Muscle of leg (tissue), 11 donors: Measurements from ENCODE around the gene RBM8A. TPM values are rescaled to one million over a fixed set of nuclear protein-coding genes. Genes with fewer than 3 reads are reported as not detected.
A peak's percentile ranks its signal among the peaks of the same experiment; 100 is the strongest.

Source experiments
- DNase-seq: peaks from one replicate; pipeline ENCODE4 v3.0.0; 2013
- H3K27ac ChIP-seq: one replicate; pipeline ENCODE4 v1.5.1; 2013; ENCODE audit warnings: mild to moderate bottlenecking, low read length, control low read depth
- H3K27me3 ChIP-seq: one replicate; pipeline ENCODE4 v1.6.1; 2013; ENCODE audit warnings: low read length; ENCODE audit not compliant: control insufficient read depth, insufficient read depth
- H3K36me3 ChIP-seq: one replicate; pipeline ENCODE4 v1.6.1; 2013; ENCODE audit warnings: low read length; ENCODE audit not compliant: control insufficient read depth, insufficient read depth
- H3K4me1 ChIP-seq: one replicate; pipeline ENCODE4 v1.6.1; 2013; ENCODE audit warnings: low read length; ENCODE audit not compliant: control insufficient read depth, insufficient read depth
- H3K4me3 ChIP-seq: one replicate; pipeline ENCODE4 v1.5.1; 2013; ENCODE audit warnings: low read length, control low read depth
- H3K9me3 ChIP-seq: replicated peaks from 2 replicates; pipeline ENCODE4 v1.6.1; 2013; ENCODE audit warnings: low read depth, low read length; ENCODE audit not compliant: control insufficient read depth
- WGBS: methylation state at CpG from one replicate; pipeline ENCODE4 v1.1.5; 2013; ENCODE audit warnings: missing lambda C conversion rate; ENCODE audit not compliant: insufficient coverage; 5-methylcytosine and 5-hydroxymethylcytosine counted together
- polyA plus RNA-seq, 8 donors: library from polyadenylated mRNA; unstranded; fragments of 120-200 nt; gene quantifications; one replicate each; pipeline versions ENCODE4 v1.2.1 to v1.2.3, GENCODE V29; 2013; ENCODE audit warnings: inconsistent platforms in 1 of 8, low replicate concordance in 1 of 8; ENCODE audit not compliant: insufficient read length in 8 of 8, insufficient read depth in 1 of 8
- total RNA-seq: library from RNA; stranded (reverse); fragments of 120-200 nt; gene quantifications from one replicate; pipeline ENCODE4 v1.2.4, GENCODE V29; 2013

The RBM8A gene
- total and polyA plus RNA-seq, 9 donors = 114 to 136 (median 132) TPM

DNA sequence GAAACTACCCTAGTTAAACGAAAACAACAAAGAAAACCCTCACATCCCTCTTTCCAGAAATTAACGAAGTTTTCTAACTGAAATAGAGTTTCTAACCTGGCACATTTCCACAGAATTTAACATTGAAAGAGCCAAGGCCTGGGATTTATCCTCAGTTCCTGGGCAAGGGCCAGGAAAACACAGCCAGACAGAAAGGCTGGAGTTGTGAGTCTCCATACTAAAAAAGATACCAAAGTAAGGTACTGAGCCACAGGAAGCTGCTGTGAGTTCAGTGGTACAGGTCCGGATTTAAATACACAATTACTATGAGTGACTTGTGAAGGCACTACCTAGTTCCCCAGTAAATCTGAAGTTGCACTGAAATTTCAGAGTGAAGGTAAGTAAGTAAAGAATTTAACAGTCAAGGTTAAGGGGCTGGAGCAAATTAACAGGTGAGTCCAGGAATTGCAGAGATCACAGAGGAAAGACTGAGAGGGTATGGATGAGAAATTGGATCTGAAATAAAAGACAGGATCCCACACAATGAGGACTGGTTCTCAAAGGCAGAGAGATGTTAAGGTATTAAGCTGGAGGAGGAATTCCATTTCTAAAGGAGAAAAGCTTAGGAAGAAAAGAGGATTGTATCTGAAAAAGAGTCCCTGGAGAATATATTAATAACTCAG is 29.6 kb upstream of the RBM8A start:
- H3K9me3 ChIP-seq = no peaks in the 10 kb centered on the region
- peak overlapping the region; percentile 89 for H3K27ac ChIP-seq
- peaks cover 3% of the 10 kb centered on the region for H3K27me3 ChIP-seq
- WGBS = no CpG with 5 or more reads among the region's 3 CpGs
- H3K4me1 ChIP-seq = peaks cover 40% of the 10 kb centered on the region
- peak; percentile 92 for DNase-seq
- H3K36me3 ChIP-seq = peaks cover 7% of the 10 kb centered on the region
- H3K4me3 ChIP-seq = peak overlapping the region; percentile 70

DNA sequence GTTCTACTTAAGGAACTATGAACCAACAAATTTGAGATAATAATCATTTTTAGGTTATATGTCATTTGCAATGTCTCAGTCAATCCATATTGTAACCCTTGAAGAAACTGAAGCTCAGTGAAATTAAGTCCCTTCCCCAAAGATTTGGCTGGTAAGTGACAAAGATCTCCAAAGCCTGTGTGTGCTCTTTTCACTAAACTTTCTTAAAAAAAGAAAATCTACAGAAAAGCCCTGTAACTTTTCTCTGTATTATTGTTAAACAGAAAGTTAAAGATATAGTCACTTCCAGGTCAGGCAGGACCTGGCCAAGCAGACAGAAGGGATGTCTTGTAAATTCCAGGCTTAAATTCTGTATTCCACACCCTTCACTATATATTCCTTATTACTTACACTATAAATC is 29.1 kb upstream of the RBM8A start:
- peak overlapping the region; percentile 70 for H3K4me3 ChIP-seq
- peaks cover 11% of the 10 kb centered on the region for H3K36me3 ChIP-seq
- no peaks in the 10 kb centered on the region for H3K9me3 ChIP-seq
- H3K4me1 ChIP-seq = peaks cover 35% of the 10 kb centered on the region
- H3K27me3 ChIP-seq = no peaks in the 10 kb centered on the region
- DNase-seq = no peak
- peak overlapping the region; percentile 89 for H3K27ac ChIP-seq

DNA sequence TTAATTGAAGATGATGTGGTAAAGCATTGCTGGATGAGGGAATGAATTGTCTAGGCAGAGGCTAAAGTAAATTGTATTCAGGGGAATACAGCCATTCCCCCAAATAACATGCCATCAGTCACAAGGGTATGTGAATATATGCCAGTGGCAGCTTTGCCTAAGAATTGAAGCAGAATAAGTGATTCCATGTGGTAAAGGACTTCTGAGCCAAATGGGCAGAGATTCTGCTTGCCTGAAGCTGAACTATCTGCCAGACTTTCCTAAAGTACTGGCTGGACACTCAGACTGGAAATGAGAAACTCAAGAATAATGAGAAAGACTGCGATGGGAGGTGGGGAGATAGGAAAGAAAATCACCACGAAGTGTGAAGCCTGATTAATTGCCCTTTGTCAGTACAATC is 28.2 kb upstream of the RBM8A start:
- peaks cover 27% of the 10 kb centered on the region for H3K4me1 ChIP-seq
- no peaks in the 10 kb centered on the region for H3K27me3 ChIP-seq
- peaks cover 14% of the 10 kb centered on the region for H3K36me3 ChIP-seq
- WGBS = no CpG with 5 or more reads among the region's 2 CpGs
- H3K27ac ChIP-seq = peak overlapping the region; percentile 89
- H3K4me3 ChIP-seq = no peak overlapping the region
- H3K9me3 ChIP-seq = no peaks in the 10 kb centered on the region
- DNase-seq = peak; percentile 86

DNA sequence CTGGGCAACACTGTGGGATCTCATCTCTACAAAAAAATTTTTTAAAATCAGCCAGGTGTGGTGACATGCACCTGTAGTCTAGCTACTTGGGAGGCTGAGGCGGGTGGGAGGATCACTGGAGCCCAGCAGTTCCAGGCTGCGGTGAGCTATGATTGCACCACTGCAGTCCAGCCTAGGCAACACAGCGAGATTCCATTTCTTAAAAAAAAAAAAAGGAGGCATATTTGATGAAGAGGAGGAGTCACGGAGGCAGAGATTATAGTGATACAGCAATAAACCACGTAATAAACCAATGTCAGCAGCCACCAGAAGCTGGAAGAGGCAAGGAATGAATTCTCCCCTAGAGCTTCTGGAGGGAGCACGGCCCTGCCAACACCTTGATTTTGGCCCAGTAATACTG is 26.6 kb upstream of the RBM8A start:
- Histone ChIP-seq H3K4me1 (peaks cover 19% of the 10 kb centered on the region), H3K9me3 (no peaks in the 10 kb centered on the region), H3K36me3 (peaks cover 23% of the 10 kb centered on the region), H3K27ac (no peak overlapping the region), H3K4me3 (no peak overlapping the region), H3K27me3 (no peaks in the 10 kb centered on the region)
- 83% methylated on average over 1 of the region's 6 CpGs for WGBS
- DNase-seq = no peak

DNA sequence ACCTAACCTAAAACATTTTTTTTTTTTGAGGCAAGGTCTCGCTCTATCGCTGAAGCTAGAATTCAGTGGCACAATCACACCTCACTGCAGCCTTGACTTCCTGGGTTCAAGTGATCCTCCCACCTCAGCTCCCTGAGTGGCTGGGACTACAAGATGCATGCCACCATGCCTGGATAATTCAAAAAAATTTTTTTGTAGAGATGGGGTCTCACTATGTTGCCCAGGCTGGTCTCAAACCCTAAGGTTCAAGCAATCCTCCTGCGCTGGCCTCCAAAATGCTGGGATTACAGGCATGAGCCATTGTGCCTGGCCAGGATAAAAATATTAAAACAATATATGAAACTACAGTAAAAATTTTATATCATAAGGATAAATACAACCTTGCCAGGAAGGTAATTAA is 25.6 kb upstream of the RBM8A start:
- H3K27me3 ChIP-seq = no peaks in the 10 kb centered on the region
- H3K36me3 ChIP-seq = peaks cover 23% of the 10 kb centered on the region
- no peak overlapping the region for H3K4me3 ChIP-seq
- no peak overlapping the region for H3K27ac ChIP-seq
- no peaks in the 10 kb centered on the region for H3K9me3 ChIP-seq
- WGBS = 100% methylated on average over 2 of the region's 3 CpGs
- DNase-seq = no peak
- H3K4me1 ChIP-seq = peaks cover 16% of the 10 kb centered on the region

DNA sequence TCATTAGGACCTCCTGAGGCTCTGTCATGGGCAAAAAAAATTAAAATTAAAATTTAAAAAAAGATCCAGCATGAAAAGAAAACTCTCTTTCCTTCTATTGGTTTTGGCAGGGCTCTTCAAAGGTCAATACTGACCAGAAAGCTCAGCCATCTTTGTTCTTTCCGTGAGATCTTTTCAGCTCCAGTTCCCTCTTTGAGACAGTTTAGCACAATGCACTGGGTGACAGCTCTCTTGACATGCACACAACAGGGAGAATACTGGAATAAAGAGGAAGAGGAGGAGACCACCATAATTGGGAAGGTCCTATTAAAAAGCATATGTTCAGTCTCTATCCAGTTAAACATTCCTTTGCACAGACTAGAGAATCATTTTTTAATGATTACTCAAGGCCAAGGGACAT is 24.2 kb upstream of the RBM8A start:
- Histone ChIP-seq H3K27ac (no peak overlapping the region), H3K36me3 (peaks cover 32% of the 10 kb centered on the region), H3K4me1 (peaks cover 13% of the 10 kb centered on the region), H3K9me3 (no peaks in the 10 kb centered on the region), H3K4me3 (no peak overlapping the region), H3K27me3 (no peaks in the 10 kb centered on the region)
- DNase-seq = no peak
- WGBS = no CpG with 5 or more reads among the region's 1 CpG

DNA sequence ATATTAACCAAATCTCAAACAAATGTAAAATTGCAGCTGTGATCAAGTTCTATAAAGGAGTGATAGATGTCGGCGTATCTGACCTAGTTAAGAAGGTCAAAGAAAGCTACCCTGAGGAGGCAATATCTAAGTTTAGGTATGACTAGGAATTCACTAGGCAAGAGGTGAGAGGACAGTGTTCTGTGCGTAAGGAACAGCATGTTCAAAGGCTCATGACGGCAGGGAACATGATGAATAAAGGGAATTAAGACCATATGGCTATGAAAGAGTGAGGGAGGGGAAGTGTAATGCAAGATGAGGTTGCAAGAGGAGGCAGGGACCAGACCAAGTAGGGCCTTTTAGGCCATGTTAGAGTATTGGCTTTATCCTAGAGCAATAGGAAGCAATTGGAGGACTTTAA is 21.9 kb upstream of the RBM8A start:
- H3K4me3 ChIP-seq = no peak overlapping the region
- 81% methylated on average over 4 of the region's 4 CpGs for WGBS
- H3K36me3 ChIP-seq = peaks cover 40% of the 10 kb centered on the region
- no peaks in the 10 kb centered on the region for H3K4me1 ChIP-seq
- no peaks in the 10 kb centered on the region for H3K27me3 ChIP-seq
- no peaks in the 10 kb centered on the region for H3K9me3 ChIP-seq
- DNase-seq = no peak
- no peak overlapping the region for H3K27ac ChIP-seq

DNA sequence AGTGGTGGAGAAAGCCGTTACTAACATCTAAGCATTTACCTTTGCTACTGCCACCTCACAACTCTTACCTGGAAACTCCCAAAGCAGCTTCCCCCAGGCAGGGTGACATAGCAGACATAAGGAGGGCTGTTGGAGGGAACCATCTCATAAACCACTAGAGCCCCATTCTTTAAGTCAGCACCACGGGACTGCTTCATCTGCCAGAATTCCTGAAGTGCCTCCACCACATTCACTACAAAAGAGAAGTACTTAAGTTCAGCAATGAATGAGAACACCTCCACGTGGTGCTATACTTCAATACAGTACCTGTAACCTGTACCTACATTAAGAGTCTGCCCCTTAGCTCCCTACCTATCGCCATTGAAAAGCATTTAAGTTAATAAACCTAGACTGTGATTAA is 20.3 kb upstream of the RBM8A start:
- peaks cover 45% of the 10 kb centered on the region for H3K36me3 ChIP-seq

DNA sequence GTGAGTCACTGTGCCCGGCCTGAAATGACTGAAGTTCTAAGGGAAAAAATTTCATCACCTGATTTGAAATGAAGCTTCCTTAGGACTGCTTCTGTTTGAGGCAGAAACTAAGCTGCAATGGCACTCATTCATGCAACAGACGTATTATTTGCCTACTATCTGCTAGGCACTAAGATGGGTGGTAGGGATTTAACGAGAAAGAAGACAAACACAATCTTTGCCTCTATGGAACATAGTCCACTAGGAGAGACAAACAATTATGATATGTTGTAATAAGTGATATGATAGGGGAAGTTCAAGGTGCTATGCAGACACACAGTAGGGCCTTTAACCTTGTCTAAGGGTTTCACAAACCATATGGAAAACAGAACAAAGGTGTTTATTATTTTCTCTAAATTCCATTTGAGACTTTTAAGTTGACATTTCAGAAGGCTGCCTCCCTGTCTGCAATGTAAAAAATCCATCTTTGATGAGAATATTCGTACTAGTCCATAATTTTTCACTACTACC is 19.2 kb upstream of the RBM8A start:
- 89% methylated on average over 1 of the region's 4 CpGs for WGBS
- peaks cover 41% of the 10 kb centered on the region for H3K36me3 ChIP-seq

More for the DNA sequence above, 20.3 kb upstream of the RBM8A start:
- H3K4me1 ChIP-seq = no peaks in the 10 kb centered on the region
- no peak overlapping the region for H3K27ac ChIP-seq
- H3K27me3 ChIP-seq = no peaks in the 10 kb centered on the region
- WGBS = no CpG with 5 or more reads among the region's 4 CpGs
- H3K4me3 ChIP-seq = no peak overlapping the region
- no peaks in the 10 kb centered on the region for H3K9me3 ChIP-seq
- no peak for DNase-seq

DNA sequence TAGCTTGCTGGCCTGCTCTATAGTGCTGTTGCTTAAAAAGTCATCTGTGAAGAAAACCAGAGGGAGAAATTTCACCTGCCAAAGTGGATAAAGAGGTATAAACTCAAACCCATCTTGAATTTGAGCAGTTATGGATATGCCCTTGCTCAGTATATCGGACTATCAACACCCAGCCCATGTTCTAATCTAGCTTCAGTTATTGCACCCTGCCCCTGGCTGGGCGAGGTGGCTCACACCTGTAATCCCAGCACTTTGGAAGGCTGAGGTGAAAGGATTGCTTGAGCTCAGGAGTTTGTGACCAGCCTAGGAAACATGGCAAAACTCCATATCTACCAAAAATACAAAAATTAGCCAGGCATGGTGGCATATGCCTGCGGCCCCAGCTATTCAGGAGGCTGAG is 17.2 kb upstream of the RBM8A start:
- no peak overlapping the region for H3K4me3 ChIP-seq
- no peak overlapping the region for H3K27ac ChIP-seq
- no peaks in the 10 kb centered on the region for H3K9me3 ChIP-seq
- H3K36me3 ChIP-seq = peaks cover 40% of the 10 kb centered on the region
- no peaks in the 10 kb centered on the region for H3K27me3 ChIP-seq
- no peak for DNase-seq
- no CpG with 5 or more reads among the region's 3 CpGs for WGBS
- H3K4me1 ChIP-seq = no peaks in the 10 kb centered on the region

More for the DNA sequence above, 19.2 kb upstream of the RBM8A start:
- H3K27ac ChIP-seq = no peak overlapping the region
- no peak for DNase-seq
- no peaks in the 10 kb centered on the region for H3K27me3 ChIP-seq
- no peak overlapping the region for H3K4me3 ChIP-seq
- no peaks in the 10 kb centered on the region for H3K4me1 ChIP-seq
- no peaks in the 10 kb centered on the region for H3K9me3 ChIP-seq

DNA sequence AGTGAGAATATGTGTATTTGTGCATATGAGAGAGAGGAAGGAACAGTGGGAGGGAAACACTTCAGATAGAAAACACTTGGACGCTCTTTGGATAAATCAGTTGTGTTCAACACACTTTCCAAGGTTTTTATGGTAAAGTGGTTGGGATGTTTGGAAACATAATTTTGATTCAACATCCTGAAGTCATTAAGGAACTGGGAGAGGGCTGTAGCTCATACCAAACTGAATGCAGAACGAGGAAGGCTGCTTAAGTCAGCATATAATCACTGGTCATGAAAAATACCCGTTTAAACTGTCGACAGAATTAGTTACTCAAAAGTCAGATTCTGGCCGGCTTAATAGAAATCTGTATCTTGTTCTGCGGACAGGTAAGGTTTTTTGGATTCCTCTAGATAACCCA is 15.6 kb upstream of the RBM8A start:
- WGBS = 90% methylated on average over 2 of the region's 6 CpGs
- DNase-seq = peak; percentile 69
- Histone ChIP-seq H3K9me3 (no peaks in the 10 kb centered on the region), H3K27ac (peak overlapping the region; percentile 49), H3K27me3 (no peaks in the 10 kb centered on the region), H3K36me3 (peaks cover 38% of the 10 kb centered on the region), H3K4me1 (no peaks in the 10 kb centered on the region), H3K4me3 (no peak overlapping the region)
